Stimulated activated CD8-positive, alpha-beta memory T cell treated with anti-CD3 and anti-CD28 coated beads, Interleukin-15, amount 100 ng/mL, for 24 hours (primary cell): ENCODE results near the gene PPHLN1.
"Not testable (repeated sequence)": the region's sequence is repeated elsewhere in the genome, so short reads cannot be mapped to it uniquely, and the experiment has no call there.

Source experiments
- DNase-seq: peaks from one replicate; pipeline ENCODE4 v3.0.0-alpha.2; 2020; ENCODE audit warnings: low read depth

Gene PPHLN1

DNA sequence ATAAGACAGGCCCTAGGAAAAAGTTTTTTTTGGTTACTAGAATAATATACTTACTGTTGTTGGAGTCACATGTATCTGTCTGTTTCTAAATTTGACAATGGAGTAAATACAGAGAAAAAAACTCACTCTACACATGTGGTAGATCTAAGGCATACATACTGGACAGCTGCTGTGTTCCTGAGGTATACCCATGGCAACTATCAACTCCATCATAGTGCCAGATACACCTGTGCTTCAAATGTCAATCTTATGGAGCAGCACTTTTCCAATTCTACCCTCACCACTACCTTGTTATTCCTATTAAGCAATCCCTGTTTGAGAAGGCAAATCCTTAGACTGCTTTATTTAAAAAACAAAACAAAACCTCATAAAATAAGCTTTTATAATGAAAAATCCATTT, 3.4 kb upstream of the PPHLN1 start:
- DNase-seq = no peak

DNA sequence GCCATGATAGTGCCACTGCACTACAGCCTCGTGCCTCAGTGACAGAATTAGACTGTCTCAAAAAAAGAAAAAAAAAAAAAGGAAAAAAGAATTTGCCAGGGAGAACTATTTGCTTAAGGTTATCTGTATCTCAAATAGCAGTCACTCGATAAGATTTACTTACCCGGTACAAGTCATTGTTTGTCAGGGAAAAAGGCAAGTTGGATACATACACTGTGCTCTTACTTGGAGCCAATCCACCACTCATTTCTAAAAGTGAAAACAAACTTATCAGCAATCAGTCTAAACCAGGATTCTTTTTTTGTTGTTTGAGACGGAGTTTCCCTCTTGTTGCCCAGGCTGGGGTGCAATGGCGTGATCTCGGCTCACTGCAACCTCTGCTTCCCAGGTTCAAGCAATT, 2.1 kb upstream of the PPHLN1 start:
- no peak for DNase-seq

DNA sequence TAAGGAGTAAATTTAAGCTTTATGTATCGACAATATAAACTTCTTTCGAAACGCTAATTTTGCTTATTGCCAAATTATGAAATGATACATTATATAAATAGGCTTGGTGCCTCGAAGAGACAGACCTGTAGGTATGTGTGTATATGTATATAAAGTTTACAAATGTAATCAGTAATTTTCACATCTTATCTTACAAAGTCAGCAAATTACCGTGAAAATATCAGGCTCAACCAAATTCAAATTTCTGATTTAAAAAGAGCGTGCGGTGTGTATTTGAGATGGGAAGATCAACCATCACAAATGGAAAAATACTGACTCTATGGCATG, 678 bp upstream of the PPHLN1 start:
- no peak for DNase-seq

DNA sequence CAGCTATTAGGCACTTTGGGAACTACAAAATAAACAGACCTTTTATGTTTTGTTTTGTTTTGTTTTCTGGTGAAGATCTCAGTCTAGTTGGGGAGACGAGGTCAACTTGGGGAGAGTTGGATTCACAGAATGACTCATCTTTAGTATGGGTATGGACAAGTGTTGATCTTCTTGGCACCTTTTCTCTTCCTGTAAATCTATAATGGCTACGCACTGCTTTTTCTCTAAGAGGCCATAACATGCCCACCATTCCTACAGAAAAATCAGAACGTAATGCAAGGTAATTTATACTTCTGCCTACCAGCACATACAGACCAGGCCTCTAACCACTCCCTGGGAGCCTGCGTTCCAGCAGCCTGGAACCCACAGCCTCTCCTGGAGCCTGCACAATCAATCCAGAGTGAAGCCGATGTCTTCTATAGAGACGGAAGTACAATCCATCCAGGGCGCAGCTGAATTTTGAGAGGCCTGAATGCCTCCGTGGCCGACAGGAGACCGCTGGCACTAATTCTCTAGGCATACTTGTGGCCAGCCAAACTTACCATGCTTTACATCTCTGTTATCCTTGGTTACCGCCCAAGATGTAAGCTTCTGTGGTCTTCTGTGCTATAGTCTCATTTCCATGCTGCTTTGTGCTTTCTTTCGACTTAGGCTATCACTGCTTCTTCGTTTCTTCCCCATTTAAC, 717 bp downstream of the PPHLN1 start:
- no peak for DNase-seq

DNA sequence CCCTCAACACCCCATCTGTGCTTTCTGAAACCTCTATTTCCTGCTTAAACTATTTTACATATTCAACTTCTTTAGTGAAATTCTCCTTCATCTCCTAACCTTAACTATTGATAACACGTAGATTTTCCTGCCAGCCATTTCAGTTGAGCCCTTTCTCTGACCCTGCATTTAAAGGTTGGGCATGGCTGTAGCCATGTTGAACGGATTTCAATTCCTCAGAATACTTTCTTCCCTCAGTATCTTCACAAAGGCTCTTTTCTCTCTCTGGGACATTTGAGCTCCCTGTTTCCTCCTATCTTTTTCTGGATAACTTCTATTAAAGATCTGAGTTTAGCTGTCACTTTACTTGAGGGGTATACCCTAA, 1.2 kb downstream of the PPHLN1 start:
- no peak for DNase-seq

DNA sequence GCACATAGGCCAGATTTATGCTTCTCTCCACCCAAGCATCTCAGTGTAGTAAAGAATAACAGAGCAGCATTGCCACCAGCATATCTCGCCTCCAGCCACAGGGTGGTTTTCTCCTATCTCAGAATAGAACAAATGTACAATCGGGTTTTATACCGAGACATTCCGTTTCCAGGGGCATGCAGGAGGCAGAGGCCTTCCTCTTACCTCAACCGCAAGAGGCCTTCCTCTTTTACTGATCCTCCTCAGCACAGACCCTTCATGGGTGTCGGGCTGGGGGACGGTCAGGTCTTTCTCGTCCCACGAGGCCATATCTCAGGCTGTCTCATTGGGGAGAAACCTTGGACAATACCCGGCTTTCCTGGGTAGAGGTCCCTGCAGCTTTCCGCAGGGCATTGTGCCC, 4.1 kb downstream of the PPHLN1 start:
- not testable (repeated sequence) for DNase-seq

DNA sequence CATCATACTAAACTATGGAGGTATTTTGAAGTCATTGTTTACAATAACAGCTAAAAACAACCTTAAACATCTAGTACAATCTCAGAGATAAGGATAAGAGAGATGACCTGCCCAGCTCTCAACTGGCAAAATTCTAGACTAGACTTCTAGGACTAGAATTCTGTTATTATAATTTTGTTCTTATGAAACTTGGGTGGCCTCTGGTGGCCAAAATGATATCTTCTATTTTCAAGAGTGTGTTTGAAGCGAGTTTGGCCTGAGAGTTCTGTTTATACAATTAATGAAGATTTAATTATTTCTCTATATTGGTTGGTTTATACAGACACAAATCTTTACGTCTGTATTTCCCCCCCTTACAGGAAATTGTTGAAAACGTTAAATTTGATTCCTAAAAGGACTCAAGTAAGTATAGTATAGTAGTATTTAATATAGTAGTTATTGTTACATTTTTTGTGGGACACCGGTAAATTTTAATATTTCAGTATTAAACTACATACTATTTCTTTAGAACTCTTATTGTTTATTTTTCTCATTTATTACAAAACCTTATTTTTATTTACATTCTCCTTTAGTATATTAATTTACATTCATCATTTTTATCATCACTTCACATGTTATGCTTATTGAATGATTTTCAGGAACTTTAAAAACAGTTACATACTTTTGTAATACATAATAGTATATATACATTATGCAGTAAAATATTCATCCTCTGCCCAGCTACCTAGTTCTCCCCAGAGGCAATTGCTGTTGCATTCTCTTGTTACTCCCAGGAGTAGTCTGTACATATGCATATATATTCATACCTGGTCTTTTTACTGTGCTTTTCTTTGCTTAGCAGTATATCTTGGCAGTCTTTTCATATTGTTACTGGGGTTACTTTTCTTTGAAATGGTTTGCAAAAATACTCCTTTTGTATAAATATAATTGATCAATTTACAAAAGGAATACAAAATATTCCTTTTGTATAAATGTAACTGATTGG, 6.6 kb downstream of the PPHLN1 start:
- no peak for DNase-seq

DNA sequence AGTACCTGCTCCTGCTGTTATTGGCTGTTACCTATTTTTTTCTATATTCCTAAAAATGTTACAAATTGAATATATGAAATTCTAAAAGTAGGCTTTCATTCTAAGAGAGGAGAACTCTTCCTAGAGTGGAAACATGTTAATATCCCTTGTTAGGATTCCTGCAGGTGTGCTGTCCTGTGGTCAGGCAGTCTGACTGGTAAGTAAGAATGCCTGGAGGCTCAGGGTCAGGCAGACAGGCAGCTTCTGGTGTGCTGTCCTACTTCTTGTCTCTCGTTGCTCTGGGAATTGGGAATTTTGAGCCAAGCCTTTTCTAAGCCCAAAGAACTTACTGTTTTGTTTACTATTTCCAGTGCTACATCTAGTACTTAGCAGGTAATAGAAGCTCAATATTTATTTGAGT, 10.3 kb downstream of the PPHLN1 start:
- no peak for DNase-seq

DNA sequence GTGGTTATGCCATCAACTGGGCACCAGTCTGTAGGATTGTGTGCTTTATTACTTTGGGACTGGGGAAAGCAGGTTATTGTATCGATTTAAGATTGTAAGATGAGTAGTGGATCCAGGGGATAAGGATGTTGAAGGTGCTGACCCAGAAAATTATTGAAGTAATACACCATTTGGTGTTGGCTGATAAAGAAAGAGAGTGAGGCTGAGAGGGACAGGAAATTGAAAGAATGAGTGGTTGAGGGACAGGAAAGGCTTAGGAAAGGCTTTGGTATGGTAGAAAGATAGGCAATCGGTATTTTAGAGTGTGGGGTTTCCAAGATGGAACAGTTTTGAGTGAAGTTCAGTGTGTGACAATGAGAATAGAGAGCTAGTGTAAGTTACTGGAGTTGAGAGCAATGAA, 12.3 kb downstream of the PPHLN1 start:
- no peak for DNase-seq

DNA sequence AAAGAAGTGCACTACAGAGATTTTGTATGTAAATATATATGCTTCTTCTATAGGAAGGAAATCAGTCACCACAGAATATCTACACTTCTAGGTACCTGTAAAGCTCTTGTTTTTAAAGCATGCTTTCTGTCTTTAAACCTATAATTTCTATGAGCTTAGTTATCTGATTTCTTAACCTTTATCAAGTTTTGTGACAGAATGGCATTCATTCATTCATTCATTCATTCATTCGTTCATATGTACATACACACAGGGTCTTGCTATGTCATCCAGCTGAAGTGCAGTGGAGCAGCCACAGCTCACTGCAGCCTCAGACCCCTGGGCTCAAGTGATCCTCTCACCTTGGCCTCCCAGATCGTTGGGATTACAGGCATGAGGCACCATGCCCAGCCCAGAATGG, 16.1 kb downstream of the PPHLN1 start:
- no peak for DNase-seq

DNA sequence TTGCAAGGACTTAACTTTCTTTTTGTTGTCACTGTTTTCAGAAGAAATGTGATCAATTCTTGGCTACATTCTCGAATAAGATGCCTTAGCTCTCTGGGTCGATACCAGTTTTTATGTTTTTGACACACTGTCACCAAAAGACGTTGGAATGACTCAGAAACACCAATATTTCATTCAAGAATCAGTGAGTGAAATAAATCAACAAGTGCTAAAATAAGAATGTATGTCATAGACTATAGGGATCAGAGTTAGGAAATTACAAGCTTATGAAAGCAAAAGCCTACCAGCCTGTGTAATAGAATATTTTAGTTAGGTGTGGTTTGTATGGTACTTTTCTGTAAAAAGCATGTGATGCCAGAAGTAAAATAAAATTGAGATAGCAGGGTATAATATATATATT, 17.8 kb downstream of the PPHLN1 start:
- no peak for DNase-seq

DNA sequence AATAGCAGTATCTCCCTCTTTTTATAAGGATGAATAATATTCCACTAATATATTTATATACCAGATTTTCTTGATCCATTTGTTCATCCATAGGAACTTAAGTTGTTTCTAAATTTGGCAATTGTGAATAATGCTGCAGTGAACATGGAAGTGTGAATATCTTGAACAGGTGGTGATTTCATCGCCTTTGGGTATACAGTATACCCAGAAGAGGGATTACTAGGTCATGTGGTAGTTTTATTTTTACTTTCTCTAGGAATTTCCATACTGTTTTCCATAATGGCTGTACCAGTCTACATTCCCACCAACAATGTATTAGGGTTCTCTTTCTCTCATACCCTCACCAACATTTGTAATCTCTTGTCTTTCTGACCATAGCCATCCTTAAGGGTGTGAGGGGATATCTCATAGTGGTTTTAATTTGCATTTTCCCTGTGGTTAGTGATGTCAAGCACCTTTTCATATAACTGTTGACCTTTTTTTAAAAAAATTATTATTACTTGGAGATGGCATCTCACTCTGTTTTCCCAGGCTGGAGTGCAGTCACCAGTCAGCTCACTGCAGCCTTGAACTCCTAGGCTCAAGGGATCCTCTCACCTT, 20.5 kb downstream of the PPHLN1 start:
- no peak for DNase-seq

DNA sequence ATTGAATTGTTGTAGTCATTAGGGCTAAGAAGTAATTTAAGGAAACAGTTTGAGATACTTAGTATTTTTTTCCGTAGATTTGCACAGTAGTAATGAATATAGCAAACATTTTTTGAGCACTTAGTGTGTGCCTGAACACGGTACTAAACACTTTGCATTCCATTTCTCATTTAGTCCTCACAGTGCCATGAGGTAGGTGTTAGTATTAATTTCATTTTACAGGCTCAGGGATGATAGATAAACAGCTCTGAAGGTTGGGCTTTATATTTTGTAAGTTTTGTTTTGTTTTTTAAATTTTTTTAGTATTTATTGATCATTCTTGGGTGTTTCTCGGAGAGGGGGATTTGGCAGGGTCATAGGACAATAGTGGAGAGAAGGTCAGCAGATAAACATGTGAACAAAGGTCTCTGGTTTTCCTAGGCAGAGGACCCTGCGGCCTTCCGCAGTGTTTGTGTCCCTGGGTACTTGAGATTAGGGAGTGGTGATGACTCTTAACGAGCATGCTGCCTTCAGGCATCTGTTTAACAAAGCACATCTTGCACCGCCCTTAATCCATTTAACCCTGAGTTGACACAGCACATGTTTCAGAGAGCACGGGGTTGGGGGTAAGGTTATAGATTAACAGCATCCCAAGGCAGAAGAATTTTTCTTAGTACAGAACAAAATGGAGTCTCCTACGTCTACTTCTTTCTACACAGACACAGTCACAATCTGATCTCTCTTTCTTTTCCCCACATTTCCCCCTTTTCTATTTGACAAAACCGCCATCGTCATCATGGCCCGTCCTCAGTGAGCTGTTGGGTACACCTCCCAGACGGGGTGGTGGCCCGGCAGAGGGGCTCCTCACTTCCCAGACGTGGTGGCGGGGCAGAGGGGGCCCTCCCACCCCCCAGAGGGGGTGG, 23.4 kb downstream of the PPHLN1 start:
- DNase-seq = not testable (repeated sequence)

DNA sequence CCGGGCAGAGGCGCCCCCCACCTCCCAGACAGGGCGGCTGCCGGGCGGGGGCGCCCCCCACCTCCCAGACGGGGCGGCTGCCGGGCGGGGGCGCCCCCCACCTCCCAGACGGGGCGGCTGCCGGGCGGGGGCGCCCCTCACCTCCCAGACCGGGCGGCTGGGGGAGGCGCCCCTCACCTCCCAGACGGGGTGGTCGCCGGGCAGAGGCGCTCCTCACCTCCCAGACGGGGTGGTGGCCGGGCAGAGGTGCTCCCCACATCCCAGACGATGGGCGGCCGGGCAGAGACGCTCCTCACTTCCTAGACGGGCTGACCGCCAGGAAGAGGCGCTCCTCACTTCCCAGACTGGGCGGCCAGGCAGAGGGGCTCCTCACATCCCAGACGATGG, 24.0 kb downstream of the PPHLN1 start:
- not testable (repeated sequence) for DNase-seq

DNA sequence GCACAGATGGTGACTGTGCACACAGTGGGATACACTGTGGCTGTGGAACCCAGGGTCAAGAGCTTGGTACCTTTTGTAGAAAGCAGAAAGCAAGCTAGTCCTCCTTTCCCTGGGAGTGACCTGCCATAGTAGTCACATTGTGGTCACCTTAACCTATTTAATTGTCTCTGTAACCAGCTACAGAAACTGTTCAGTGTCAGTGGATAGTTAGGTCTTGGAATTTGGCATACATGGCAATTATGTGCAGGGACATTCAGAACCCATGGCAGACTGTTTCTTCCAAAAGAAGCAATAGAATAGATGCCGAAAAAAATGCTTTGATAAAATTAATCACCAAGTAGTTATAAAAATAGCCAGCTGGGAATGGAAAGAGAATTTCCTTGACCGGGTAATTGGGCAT, 30.4 kb downstream of the PPHLN1 start:
- DNase-seq = no peak

DNA sequence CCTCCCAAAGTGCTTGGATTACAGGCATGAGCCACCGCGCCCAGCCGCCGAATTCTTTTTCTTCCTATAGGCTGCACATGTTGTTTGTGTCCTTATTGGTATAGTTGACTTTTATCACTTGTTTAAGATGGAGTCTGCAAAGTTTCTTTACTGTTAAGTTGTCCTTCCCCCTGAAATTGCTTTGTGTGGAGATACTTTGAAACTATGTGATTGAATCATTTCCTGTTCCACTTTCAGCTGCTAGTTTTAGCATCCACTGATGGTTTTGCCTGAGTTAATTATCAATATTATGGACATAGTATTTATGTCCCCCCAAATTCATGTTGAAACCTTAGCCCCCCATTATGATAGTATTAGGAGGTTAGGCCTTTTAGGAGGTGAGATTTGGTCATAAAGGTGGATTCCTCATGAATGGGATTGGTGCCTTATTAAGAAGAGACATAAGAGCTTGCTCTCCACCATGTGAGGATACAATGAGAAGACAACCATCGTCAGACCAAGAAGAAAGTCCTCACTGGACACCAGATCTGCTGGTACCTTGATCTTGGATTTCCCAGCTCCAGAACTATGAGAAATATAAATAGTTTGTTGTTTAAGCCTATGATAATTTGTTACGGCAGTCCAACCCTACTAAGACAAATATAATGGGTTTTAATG, 34.9 kb downstream of the PPHLN1 start:
- DNase-seq = no peak

DNA sequence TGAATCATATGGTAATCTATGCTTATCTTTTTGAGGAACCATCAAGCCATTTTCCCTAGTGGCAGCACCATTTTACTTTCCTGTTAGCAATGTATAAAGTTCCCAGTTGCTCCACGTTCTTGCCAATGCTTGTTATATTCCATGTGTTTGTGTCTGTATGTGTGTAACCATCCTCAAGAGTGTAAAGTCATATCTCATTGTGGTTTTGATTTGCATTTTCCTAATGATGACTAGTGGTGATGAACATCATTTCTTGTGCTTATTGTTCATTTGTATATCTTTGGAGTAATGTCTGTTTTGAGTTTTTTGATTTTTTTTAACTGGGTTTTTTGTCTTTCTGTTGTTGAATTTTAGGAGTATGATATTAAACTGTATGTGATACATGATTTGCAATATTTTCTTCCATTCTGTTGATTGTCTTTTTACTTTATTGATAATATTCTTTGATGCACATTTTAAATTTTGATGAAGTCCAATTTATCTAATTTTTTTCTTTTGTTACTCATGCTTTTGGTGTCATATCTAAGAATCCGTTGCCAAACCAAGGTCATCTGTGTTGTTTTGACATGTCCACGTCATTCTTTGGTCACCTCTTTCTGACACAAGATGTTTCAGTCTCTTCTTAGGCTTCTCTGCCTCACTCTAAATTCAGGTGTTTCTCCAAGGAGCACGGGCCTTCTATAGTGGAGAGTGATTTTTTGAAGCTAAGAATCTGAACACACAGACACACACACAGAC, 36.1 kb downstream of the PPHLN1 start:
- DNase-seq = no peak

DNA sequence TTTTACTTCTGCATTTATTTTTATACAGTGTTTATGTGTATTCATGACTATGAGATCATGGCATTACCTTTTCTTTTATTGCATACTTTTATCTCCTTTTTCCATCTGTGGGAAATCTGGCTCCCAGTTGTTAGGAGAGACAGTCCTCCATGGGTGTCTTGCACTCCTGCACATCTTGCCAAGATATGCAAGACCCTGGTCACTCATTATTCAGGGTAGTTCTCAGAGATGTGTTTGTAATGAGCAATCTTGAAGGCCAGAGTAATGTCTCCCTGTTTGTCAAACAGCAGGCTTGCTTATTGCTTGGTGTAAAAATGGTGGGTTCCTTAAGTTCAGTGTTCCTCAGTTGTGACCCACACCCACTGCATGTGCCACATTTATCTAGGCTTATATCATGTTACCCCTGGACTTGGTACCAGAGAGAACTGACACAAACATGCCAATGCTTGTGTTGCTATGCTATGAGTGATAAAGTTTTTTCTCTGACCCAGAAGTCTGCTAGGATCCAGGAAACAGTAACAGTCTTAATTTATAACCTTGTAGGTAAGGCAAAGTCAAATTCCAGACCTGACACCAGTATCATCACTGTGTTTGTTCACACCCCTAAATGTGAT, 36.8 kb downstream of the PPHLN1 start:
- no peak for DNase-seq

DNA sequence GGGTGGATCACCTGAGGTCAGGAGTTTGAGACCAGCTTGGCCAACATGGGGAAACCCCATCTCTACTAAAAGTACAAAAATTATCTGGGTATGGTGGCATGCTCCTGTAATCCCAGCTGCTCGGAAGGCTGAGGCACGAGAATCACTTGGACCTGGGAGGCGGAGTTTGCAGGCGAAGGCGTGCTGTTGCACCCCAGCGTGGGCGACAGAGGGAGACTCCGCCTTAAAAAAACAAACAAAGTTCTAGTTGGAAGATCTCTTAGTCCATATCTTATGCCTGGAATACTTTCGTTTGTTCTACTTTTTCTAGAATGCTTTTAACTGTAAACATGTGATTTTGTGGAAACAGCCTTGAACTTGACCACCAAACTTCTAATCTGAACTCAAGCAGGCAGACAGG, 38.7 kb downstream of the PPHLN1 start:
- no peak for DNase-seq

DNA sequence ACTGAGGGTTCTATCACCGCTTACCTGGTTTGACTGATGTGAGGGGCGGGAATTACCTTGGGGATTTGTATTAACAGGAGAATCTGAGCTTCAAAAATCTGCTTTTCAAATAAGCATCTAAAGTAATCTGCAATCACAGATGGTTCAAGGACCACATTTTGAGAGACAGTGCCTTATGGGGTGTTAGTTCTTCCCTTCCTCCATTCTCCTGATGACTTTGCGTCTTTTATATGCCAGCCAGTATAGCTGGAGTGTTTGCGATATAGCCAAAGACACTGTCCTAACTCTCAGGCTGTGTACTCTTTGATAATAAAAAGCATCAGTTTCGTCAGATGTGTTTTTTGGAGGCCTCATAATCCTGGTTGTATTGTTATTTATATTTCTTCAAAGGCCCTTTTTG, 39.5 kb downstream of the PPHLN1 start:
- no peak for DNase-seq

DNA sequence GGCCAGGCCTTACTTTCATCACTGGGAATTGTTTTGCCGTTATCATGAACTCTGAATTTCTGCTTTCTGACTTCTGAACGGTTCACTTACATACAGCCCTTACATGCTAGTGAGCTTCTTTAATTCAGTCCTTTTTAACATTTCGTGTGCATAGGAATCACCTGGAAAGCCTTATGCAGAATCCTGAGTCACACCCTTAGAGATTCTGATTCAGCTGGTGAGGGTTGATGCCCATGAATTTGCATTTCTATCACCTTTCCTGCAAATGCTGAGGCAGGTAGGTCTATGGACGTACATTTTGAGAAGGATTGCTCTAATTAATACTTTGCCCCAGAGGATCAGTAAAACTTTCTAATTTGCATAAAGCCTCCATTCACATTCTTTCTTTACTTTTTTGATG, 44.0 kb downstream of the PPHLN1 start:
- no peak for DNase-seq
